Activated naive CD4-positive, alpha-beta T cell treated with anti-CD3 and anti-CD28 coated beads for 36 hours (primary cell): Measurements from ENCODE around the gene GPD1L. TPM values are rescaled to one million over a fixed set of nuclear protein-coding genes. Genes with fewer than 3 reads are reported as not detected.

Experiments
- CTCF ChIA-PET: fragments of 350-600 bp; sonication (Branson Sonifier 250); formaldehyde crosslinking; loops from one replicate; lab custom pipeline; 2021; ENCODE audit warnings: antibody characterized with exemption; lab: Charles Lee
- DNase-seq: peaks from one replicate; pipeline ENCODE4 v3.0.0-alpha.2; 2020
- H3K27ac Mint-ChIP-seq: one replicate; pipeline ENCODE4 v1.8.0; 2021; ENCODE audit warnings: mild to moderate bottlenecking, mixed read lengths
- H3K27me3 Mint-ChIP-seq: one replicate; pipeline ENCODE4 v1.8.0; 2021; ENCODE audit warnings: low read depth, mixed read lengths
- H3K36me3 Mint-ChIP-seq: one replicate; pipeline ENCODE4 v1.8.0; 2021; ENCODE audit warnings: low read depth, mixed read lengths
- H3K4me1 Mint-ChIP-seq: one replicate; pipeline ENCODE4 v1.8.0; 2021; ENCODE audit warnings: low read depth, mixed read lengths
- H3K4me3 Mint-ChIP-seq: one replicate; pipeline ENCODE4 v1.8.0; 2021; ENCODE audit warnings: mild to moderate bottlenecking, moderate library complexity, mixed read lengths
- H3K9me3 Mint-ChIP-seq: one replicate; pipeline ENCODE4 v1.8.0; 2021; ENCODE audit warnings: mixed read lengths
- intact Hi-C: fragments of 100-400 bp; cut with micrococcal nuclease; formaldehyde crosslinking; loops from one replicate; pipeline ENCODE4 v1.15.1; 2023
- total RNA-seq, 2 experiments: library from RNA; stranded (reverse); gene quantifications; one replicate each; pipeline ENCODE4 v1.2.3, GENCODE V29; 2021

GPD1L gene
- total RNA-seq, 2 experiments from 2014 or later, result 10.8 to 12.6 TPM

GRCh38 chr3:32146746-32147211 lies 40.4 kb downstream of the GPD1L start:
- no peaks in the 10 kb centered on the region for H3K4me1 Mint-ChIP-seq
- H3K27ac Mint-ChIP-seq, result no peak overlapping the region
- DNase-seq, result no peak
- H3K4me3 Mint-ChIP-seq, result no peak overlapping the region
- intact Hi-C loops, result no loop called here
- H3K9me3 Mint-ChIP-seq, result no peaks in the 10 kb centered on the region
- CTCF ChIA-PET, result no interaction called here
- H3K27me3 Mint-ChIP-seq, result no peaks in the 10 kb centered on the region
- H3K36me3 Mint-ChIP-seq, result peaks cover 35% of the 10 kb centered on the region

- Mint-ChIP-seq H3K4me1 (no peaks in the 10 kb centered on the region), H3K4me3 (no peak overlapping the region), H3K27me3 (no peaks in the 10 kb centered on the region), H3K9me3 (no peaks in the 10 kb centered on the region), H3K36me3 (peaks cover 35% of the 10 kb centered on the region), H3K27ac (no peak overlapping the region)
- CTCF ChIA-PET, result no interaction called here
- DNase-seq, result no peak
- intact Hi-C loops, result no loop called here
Observed at GRCh38 chr3:32147509-32147908, 41.1 kb downstream of the GPD1L start.

GRCh38 chr3:32147933-32148332 lies 41.5 kb downstream of the GPD1L start:
- no peaks in the 10 kb centered on the region for H3K27me3 Mint-ChIP-seq
- DNase-seq, result no peak
- CTCF ChIA-PET, result no interaction called here
- no peak overlapping the region for H3K4me3 Mint-ChIP-seq
- no peaks in the 10 kb centered on the region for H3K4me1 Mint-ChIP-seq
- H3K27ac Mint-ChIP-seq, result no peak overlapping the region
- H3K9me3 Mint-ChIP-seq, result no peaks in the 10 kb centered on the region
- intact Hi-C loops, result no loop called here
- H3K36me3 Mint-ChIP-seq, result peaks cover 33% of the 10 kb centered on the region

- no peak for DNase-seq
- H3K36me3 Mint-ChIP-seq, result peaks cover 33% of the 10 kb centered on the region
- no peak overlapping the region for H3K4me3 Mint-ChIP-seq
- intact Hi-C loops, result no loop called here
- no peak overlapping the region for H3K27ac Mint-ChIP-seq
- H3K4me1 Mint-ChIP-seq, result no peaks in the 10 kb centered on the region
- no peaks in the 10 kb centered on the region for H3K9me3 Mint-ChIP-seq
- CTCF ChIA-PET, result no interaction called here
- H3K27me3 Mint-ChIP-seq, result no peaks in the 10 kb centered on the region
Observed at GRCh38 chr3:32148351-32148750, 41.9 kb downstream of the GPD1L start.

GRCh38 chr3:32153414-32154204 lies 47.2 kb downstream of the GPD1L start:
- DNase-seq, result no peak
- intact Hi-C loops, result no loop called here
- no peaks in the 10 kb centered on the region for H3K4me1 Mint-ChIP-seq
- peaks cover 16% of the 10 kb centered on the region for H3K36me3 Mint-ChIP-seq
- H3K9me3 Mint-ChIP-seq, result no peaks in the 10 kb centered on the region
- H3K27me3 Mint-ChIP-seq, result no peaks in the 10 kb centered on the region
- no peak overlapping the region for H3K27ac Mint-ChIP-seq
- no peak overlapping the region for H3K4me3 Mint-ChIP-seq
- CTCF ChIA-PET, result interaction anchor here (0.9 to 1.8 kb wide), 5 partner anchors 9 to 294 kb away, joined by 3 to 9 read pairs (median 7); no protein-coding TSS in a partner anchor

- CTCF ChIA-PET, result interaction anchor here (0.9 to 1.8 kb wide), 6 partner anchors 10 to 295 kb away, joined by 3 to 9 read pairs (median 6); no protein-coding TSS in a partner anchor
- DNase-seq, result no peak
- Mint-ChIP-seq H3K9me3 (no peaks in the 10 kb centered on the region), H3K4me1 (no peaks in the 10 kb centered on the region), H3K36me3 (peaks cover 15% of the 10 kb centered on the region), H3K4me3 (no peak overlapping the region), H3K27ac (no peak overlapping the region), H3K27me3 (no peaks in the 10 kb centered on the region)
- intact Hi-C loops, result no loop called here
Observed at GRCh38 chr3:32154205-32154579, 47.8 kb downstream of the GPD1L start.

- intact Hi-C loops, result no loop called here
- CTCF ChIA-PET, result interaction anchor here (0.9 to 1.8 kb wide), 2 partner anchors 10 to 20 kb away, joined by 3 to 9 read pairs; no protein-coding TSS in a partner anchor
Observed at GRCh38 chr3:32155117-32155516, 48.7 kb downstream of the GPD1L start.

GRCh38 chr3:32157600-32158264 lies 51.3 kb downstream of the GPD1L start:
- no peaks in the 10 kb centered on the region for H3K9me3 Mint-ChIP-seq
- intact Hi-C loops, result no loop called here
- no peak overlapping the region for H3K27ac Mint-ChIP-seq
- H3K27me3 Mint-ChIP-seq, result no peaks in the 10 kb centered on the region
- H3K4me3 Mint-ChIP-seq, result no peak overlapping the region
- no peaks in the 10 kb centered on the region for H3K4me1 Mint-ChIP-seq
- DNase-seq, result no peak
- peaks cover 13% of the 10 kb centered on the region for H3K36me3 Mint-ChIP-seq
- CTCF ChIA-PET, result interaction anchor here (1.4 kb wide), 1 partner anchor 19 kb away, joined by 7 read pairs; no protein-coding TSS in a partner anchor

More at GRCh38 chr3:32155117-32155516, 48.7 kb downstream of the GPD1L start:
- Mint-ChIP-seq H3K27me3 (no peaks in the 10 kb centered on the region), H3K4me3 (no peak overlapping the region), H3K4me1 (no peaks in the 10 kb centered on the region), H3K9me3 (no peaks in the 10 kb centered on the region), H3K27ac (no peak overlapping the region), H3K36me3 (peaks cover 16% of the 10 kb centered on the region)
- DNase-seq, result no peak

- intact Hi-C loops, result no loop called here
- Mint-ChIP-seq H3K27ac (no peak overlapping the region), H3K9me3 (no peaks in the 10 kb centered on the region), H3K27me3 (no peaks in the 10 kb centered on the region), H3K4me1 (no peaks in the 10 kb centered on the region), H3K36me3 (peaks cover 16% of the 10 kb centered on the region), H3K4me3 (no peak overlapping the region)
- CTCF ChIA-PET, result no interaction called here
- DNase-seq, result no peak
Observed at GRCh38 chr3:32160706-32161214, 54.3 kb downstream of the GPD1L start.

- peaks cover 34% of the 10 kb centered on the region for H3K36me3 Mint-ChIP-seq
- no peaks in the 10 kb centered on the region for H3K27me3 Mint-ChIP-seq
- no peaks in the 10 kb centered on the region for H3K4me1 Mint-ChIP-seq
- DNase-seq, result no peak
- H3K9me3 Mint-ChIP-seq, result peaks cover 6% of the 10 kb centered on the region
- intact Hi-C loops, result no loop called here
- no peak overlapping the region for H3K4me3 Mint-ChIP-seq
- no peak overlapping the region for H3K27ac Mint-ChIP-seq
- CTCF ChIA-PET, result interaction anchor here (1.4 kb wide), 1 partner anchor 128 kb away, joined by 3 read pairs; no protein-coding TSS in a partner anchor
Observed at GRCh38 chr3:32165442-32165841, 59.0 kb downstream of the GPD1L start.

GRCh38 chr3:32166654-32167053 lies 60.2 kb downstream of the GPD1L start:
- no peak overlapping the region for H3K27ac Mint-ChIP-seq
- CTCF ChIA-PET, result interaction anchor here (0.6 kb wide), 1 partner anchor 10 kb away, joined by 3 read pairs; no protein-coding TSS in a partner anchor
- no peaks in the 10 kb centered on the region for H3K4me1 Mint-ChIP-seq
- no peaks in the 10 kb centered on the region for H3K27me3 Mint-ChIP-seq
- H3K9me3 Mint-ChIP-seq, result peaks cover 6% of the 10 kb centered on the region
- peaks cover 39% of the 10 kb centered on the region for H3K36me3 Mint-ChIP-seq
- intact Hi-C loops, result no loop called here
- no peak overlapping the region for H3K4me3 Mint-ChIP-seq
- DNase-seq, result no peak

GRCh38 chr3:32172420-32172819 lies 66.0 kb downstream of the GPD1L start:
- peaks cover 24% of the 10 kb centered on the region for H3K36me3 Mint-ChIP-seq
- H3K4me3 Mint-ChIP-seq, result no peak overlapping the region
- H3K4me1 Mint-ChIP-seq, result peaks cover 5% of the 10 kb centered on the region
- peaks cover 9% of the 10 kb centered on the region for H3K9me3 Mint-ChIP-seq
- DNase-seq, result no peak
- CTCF ChIA-PET, result interaction anchor here (0.7 kb wide), 1 partner anchor 667 kb away, joined by 3 read pairs; no protein-coding TSS in a partner anchor
- H3K27ac Mint-ChIP-seq, result no peak overlapping the region
- intact Hi-C loops, result no loop called here
- no peaks in the 10 kb centered on the region for H3K27me3 Mint-ChIP-seq
